Measurements from ENCODE around the gene IQCH. TPM values are rescaled to one million over a fixed set of nuclear protein-coding genes. Genes with fewer than 3 reads are reported as not detected.

Gene IQCH
- polyA plus RNA-seq, 1 of the 3 experiments (the other 2 are of a cell fraction) = 0.81 TPM

DNA sequence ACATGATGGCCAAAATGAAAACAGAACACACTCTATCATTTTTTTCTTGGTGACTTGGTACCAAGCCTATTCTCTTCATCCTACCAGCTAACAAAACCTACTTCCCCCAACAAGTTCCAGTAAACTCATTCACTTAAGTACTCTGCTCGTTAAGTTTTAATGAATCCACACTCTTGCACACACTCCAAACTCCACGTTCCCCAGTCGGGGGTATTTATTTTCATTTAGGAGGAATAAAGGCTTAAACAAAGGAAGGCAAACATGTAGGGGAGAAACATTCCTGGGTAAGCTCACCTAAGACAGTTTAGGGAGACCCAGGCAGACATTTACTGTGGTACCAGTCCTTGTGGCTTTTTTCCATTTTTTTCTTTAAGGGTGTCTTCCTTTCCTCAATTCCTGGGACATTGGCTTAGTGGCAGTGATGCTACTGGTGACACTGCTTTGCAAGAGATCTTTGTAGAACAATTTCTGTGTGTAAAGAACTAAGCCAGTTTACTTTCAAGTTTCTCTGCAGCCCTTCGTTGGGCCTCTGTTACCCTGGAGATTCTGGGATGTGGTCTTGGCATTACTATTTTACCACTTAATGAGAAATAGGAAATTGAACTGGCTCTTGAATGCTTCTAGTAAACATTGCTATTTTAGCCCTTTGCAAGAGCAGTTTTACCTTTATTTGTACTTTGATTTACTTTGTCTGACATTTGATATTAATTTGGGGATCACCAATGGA, 149.0 kb downstream of the IQCH start:
- H4K20me1 ChIP-seq (ENCODE audit: insufficient read depth) = no peaks in the 10 kb centered on the region
- H2AFZ ChIP-seq (ENCODE audit: low read depth) = no peak overlapping the region
- H3K4me1 ChIP-seq (ENCODE audit: control insufficient read depth in 1 of 2, insufficient read depth in 2 of 2, low read depth in 1 of 2, low read length in 1 of 2) = no peaks in the 10 kb centered on the region; a peak in 1 of 4 replicates
- no peaks in the 10 kb centered on the region for H3K27me3 ChIP-seq (ENCODE audit: insufficient read depth)
- H3K4me3 ChIP-seq (ENCODE audit: low read depth in 2 of 2, low read length in 1 of 2) = no peak overlapping the region
- H3F3A ChIP-seq (replicated peaks; ENCODE audit: insufficient read depth) = peaks cover 3% of the 10 kb centered on the region
- 86% methylated on average over 4 of the region's 4 CpGs for WGBS (ENCODE audit: low lambda C conversion rate)
- H3K9ac ChIP-seq = no peak overlapping the region
- no peak for TF ChIP-seq POLR2AphosphoS5 (IDR thresholded peaks at IDR 0.05; ENCODE audit: low read depth, low read length)
- no peak for TF ChIP-seq GABPA (IDR thresholded peaks at IDR 0.05; ENCODE audit: low read depth)
- no peak for TF ChIP-seq RCOR1 (IDR thresholded peaks at IDR 0.05; ENCODE audit: low read length)
- TF ChIP-seq RXRA (IDR thresholded peaks at IDR 0.05; ENCODE audit: borderline replicate concordance, low read depth) = no peak
- ChIA-PET POLR2A (no interaction called here), CTCF (no interaction called here)
- no peaks in the 10 kb centered on the region for H3K9me3 ChIP-seq
- no peaks in the 10 kb centered on the region for H3K79me2 ChIP-seq (ENCODE audit: insufficient read depth)
- H3K36me3 ChIP-seq (replicated peaks in 1 of 2; ENCODE audit: control insufficient read depth in 1 of 2, insufficient read depth in 2 of 2, low read length in 1 of 2) = no peaks in the 10 kb centered on the region
- H3K27ac ChIP-seq (ENCODE audit: low read depth in 2 of 2, low read length in 1 of 2) = no peak overlapping the region
- no peak overlapping the region for H3K4me2 ChIP-seq
- DNase-seq = no peak
- H3K9me2 ChIP-seq = no peaks in the 10 kb centered on the region

- H3K79me2 ChIP-seq (ENCODE audit: insufficient read depth) = no peaks in the 10 kb centered on the region
- WGBS (ENCODE audit: low lambda C conversion rate) = 58% methylated on average over 4 of the region's 4 CpGs
- peaks cover 3% of the 10 kb centered on the region for H3F3A ChIP-seq (replicated peaks; ENCODE audit: insufficient read depth)
- no peaks in the 10 kb centered on the region for H3K9me2 ChIP-seq
- H4K20me1 ChIP-seq (ENCODE audit: insufficient read depth) = no peaks in the 10 kb centered on the region
- no peak overlapping the region for H3K4me2 ChIP-seq
- ChIA-PET POLR2A (no interaction called here), CTCF (interaction anchor here (0.7 to 1.1 kb wide), 3 partner anchors 9 to 431 kb away, joined by 3 read pairs; no protein-coding TSS in a partner anchor)
- no peak overlapping the region for H3K9ac ChIP-seq
- no peaks in the 10 kb centered on the region; a peak in 1 of 4 replicates for H3K4me1 ChIP-seq (ENCODE audit: control insufficient read depth in 1 of 2, insufficient read depth in 2 of 2, low read depth in 1 of 2, low read length in 1 of 2)
- no peaks in the 10 kb centered on the region for H3K27me3 ChIP-seq (ENCODE audit: insufficient read depth)
- no peak overlapping the region for H3K4me3 ChIP-seq (ENCODE audit: low read depth in 2 of 2, low read length in 1 of 2)
- H2AFZ ChIP-seq (ENCODE audit: low read depth) = no peak overlapping the region
- no peaks in the 10 kb centered on the region for H3K36me3 ChIP-seq (replicated peaks in 1 of 2; ENCODE audit: control insufficient read depth in 1 of 2, insufficient read depth in 2 of 2, low read length in 1 of 2)
- no peaks in the 10 kb centered on the region for H3K9me3 ChIP-seq
- H3K27ac ChIP-seq (ENCODE audit: low read depth in 2 of 2, low read length in 1 of 2) = no peak overlapping the region
- peak; percentile 29; the same call in 1 of the 2 replicates for TF ChIP-seq FOSL2 (IDR thresholded peaks at IDR 0.05; ENCODE audit: borderline replicate concordance, low read depth)
- peak; percentile 24; the same call in 1 of the 2 replicates for TF ChIP-seq TCF12 (IDR thresholded peaks at IDR 0.05)
- TF ChIP-seq GABPA (IDR thresholded peaks at IDR 0.05; ENCODE audit: low read depth) = no peak
- no peak for DNase-seq
Measured at GRCh38 chr15:67405208-67406191, 150.9 kb downstream of the IQCH start.

GRCh38 chr15:67406257-67406861, 151.8 kb downstream of the IQCH start:
- no peak for DNase-seq

More at GRCh38 chr15:67406257-67406861, 151.8 kb downstream of the IQCH start:
- no peak overlapping the region for H3K4me3 ChIP-seq (ENCODE audit: low read depth in 2 of 2, low read length in 1 of 2)
- H3K9ac ChIP-seq = no peak overlapping the region
- no peaks in the 10 kb centered on the region for H3K9me3 ChIP-seq
- no peaks in the 10 kb centered on the region; a peak in 1 of 4 replicates for H3K4me1 ChIP-seq (ENCODE audit: control insufficient read depth in 1 of 2, insufficient read depth in 2 of 2, low read depth in 1 of 2, low read length in 1 of 2)
- ChIA-PET CTCF (interaction anchor here (1.0 kb wide), 2 partner anchors 26 to 430 kb away, joined by 3 read pairs; no protein-coding TSS in a partner anchor), POLR2A (no interaction called here)
- H3K79me2 ChIP-seq (ENCODE audit: insufficient read depth) = no peaks in the 10 kb centered on the region
- H3F3A ChIP-seq (replicated peaks; ENCODE audit: insufficient read depth) = peaks cover 3% of the 10 kb centered on the region
- H3K27ac ChIP-seq (ENCODE audit: low read depth in 2 of 2, low read length in 1 of 2) = no peak overlapping the region
- no peaks in the 10 kb centered on the region for H3K27me3 ChIP-seq (ENCODE audit: insufficient read depth)
- 72% methylated on average over 1 of the region's 1 CpG for WGBS (ENCODE audit: low lambda C conversion rate)
- H3K9me2 ChIP-seq = no peaks in the 10 kb centered on the region
- H4K20me1 ChIP-seq (ENCODE audit: insufficient read depth) = no peaks in the 10 kb centered on the region
- H3K4me2 ChIP-seq = no peak overlapping the region
- no peak overlapping the region for H2AFZ ChIP-seq (ENCODE audit: low read depth)
- no peaks in the 10 kb centered on the region for H3K36me3 ChIP-seq (replicated peaks in 1 of 2; ENCODE audit: control insufficient read depth in 1 of 2, insufficient read depth in 2 of 2, low read length in 1 of 2)
- TF ChIP-seq TCF12 (IDR thresholded peaks at IDR 0.05) (no peak), RCOR1 (IDR thresholded peaks at IDR 0.05; ENCODE audit: low read length) (no peak)
